Smooth muscle cell of the umbilical artery (primary cell): ENCODE data around the gene ZNF839. TPM values are rescaled to one million over a fixed set of nuclear protein-coding genes. Genes with fewer than 3 reads are reported as not detected.

ENCODE experiments used
- total RNA-seq: library from RNA; depleted of rRNA; stranded (reverse); fragments of >200 nt; gene quantifications from 2 replicates; pipeline ENCODE4 v1.2.3, GENCODE V29; 2014

ZNF839 gene
- 8.0 and 9.0 TPM in 2 replicates for total RNA-seq

DNA sequence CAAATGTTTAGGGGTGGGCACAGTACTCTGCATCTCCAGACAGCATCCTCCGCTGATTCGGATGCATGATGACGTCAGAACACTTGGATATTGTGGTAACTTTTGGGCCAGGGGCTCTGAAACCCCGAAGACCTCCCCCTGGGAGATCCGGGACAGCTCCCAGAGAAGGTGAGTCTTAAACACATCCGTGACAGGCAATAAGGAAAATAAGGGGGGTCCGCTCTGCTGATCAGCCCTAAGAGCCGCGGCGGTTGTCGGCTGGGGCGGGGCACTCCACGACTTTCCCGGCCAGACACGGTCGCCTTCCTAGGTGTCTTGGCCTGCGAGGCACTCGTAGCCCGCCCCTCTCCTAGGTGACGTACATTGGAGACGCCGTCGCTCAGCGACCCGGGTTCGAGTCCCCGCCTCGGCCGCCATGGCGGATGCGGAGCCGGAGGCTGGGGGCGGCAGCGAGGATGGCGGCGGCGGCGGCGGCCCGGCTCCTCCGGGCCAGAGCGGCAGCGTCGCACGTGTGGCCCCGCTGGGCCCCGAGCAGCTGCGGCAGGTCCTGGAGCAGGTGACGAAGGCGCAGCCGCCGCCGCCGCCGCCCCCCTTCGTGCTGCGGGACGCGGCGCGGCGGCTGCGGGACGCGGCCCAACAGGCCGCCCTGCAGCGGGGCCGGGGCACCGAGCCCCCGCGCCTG lies at the start of gene ZNF839:
ZNF839 (plus strand) TSS at position 396 of the 682 bp plus-strand sequence; CDS start at position 416, 20 bp downstream.

DNA sequence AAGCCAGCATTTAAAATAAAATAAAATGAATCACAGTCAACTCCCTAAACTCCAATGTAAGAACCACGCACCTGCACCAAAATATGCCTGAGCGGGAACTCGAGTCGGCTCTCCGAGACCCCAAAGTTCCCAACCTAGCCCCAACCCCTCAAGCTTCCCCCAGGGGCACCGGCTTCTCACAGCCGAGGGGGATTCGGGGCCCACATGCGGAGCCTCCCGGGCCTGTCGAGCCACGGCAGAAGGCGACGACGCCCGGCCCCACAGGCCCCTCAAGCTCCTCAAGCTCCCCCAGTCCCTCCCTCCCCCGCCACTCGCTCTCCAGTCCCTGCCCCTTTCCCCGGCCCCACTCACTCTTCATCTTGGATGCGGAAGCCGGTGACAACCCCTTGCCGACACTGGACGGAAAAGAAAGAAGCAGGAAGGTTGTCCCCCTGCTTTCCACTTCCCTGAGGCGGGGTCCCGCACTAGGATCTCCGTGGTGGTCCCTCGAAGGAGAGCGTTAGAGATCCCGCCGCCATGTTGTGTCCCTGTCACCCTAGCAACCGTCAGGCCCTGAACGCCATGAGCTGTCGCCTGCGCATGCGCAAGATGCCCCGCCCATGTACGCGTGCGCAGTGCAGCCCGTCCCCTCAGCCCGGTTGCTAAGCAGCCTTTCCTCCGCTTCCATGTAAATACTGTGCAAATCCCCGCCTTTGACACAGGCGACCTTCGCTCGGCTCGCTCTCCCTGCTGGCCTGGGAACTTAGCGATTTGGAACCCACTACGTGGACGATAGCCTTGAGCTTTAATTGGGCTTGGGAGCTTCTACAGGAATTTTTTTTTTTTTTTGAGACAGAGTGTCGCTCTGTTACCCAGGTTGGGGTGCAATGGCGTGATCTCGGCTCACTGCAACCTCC lies 14.7 kb upstream of the ZNF839 start, which contains the start of gene MOK:
MOK (minus strand) TSS at position 554 of the 896 bp plus-strand sequence; CDS start at position 358, 196 bp downstream.

DNA sequence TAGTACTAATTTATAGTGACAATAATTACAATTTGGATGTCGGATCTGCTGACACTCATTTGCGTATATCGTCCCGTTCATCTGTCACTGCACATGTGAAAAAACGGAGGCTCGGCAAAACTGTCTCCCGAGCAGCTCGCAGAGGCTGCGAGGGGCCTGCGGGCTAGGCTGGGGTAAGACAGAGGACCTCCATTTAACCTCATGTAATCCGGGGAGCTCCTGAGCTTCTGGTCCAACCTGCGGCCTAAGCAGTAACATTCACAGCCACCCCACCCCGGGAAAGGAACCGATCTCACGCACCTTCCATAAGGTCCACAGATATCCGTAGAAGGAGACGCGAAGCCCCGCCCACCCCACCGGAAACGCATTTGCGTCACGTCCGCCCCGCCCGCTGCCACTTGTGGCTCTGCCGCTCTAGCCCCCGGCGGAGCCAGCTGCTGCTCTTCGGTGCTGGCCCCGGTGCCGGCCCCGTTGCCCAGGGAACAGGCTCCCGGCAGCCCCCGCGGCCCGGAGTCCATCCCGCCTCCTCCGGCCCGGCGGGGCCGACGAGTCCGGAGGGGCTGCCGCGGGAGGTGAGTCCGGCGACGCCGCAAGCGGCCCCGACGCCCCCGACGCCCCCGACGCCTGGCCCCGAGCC lies 43.1 kb downstream of the ZNF839 start, which contains the start of the genes CINP and TECPR2:
CINP (minus strand) TSS at position 346 of the 637 bp plus-strand sequence; CDS start at position 307, 39 bp downstream.
TECPR2 (plus strand) TSS at position 397 of the 637 bp plus-strand sequence. CDS start 13,781 bp downstream, outside the sequence.

Other genes with a start within 250 kb of the ZNF839 start
- 823 and 907 TPM in 2 replicates for gene HSP90AA1, start 232.7 kb upstream of the ZNF839 start, total RNA-seq
- gene WDR20, start 179.8 kb upstream of the ZNF839 start, total RNA-seq, result 9.8 and 17.3 TPM in 2 replicates
- 3.9 and 9.0 TPM in 2 replicates for gene MOK, start 14.6 kb upstream of the ZNF839 start, total RNA-seq
- gene CINP, start 43.1 kb downstream of the ZNF839 start, total RNA-seq, result 43.7 and 44.5 TPM in 2 replicates
- 14.6 and 28.5 TPM in 2 replicates for gene TECPR2, start 43.2 kb downstream of the ZNF839 start, total RNA-seq
- gene ANKRD9, start 190.0 kb downstream of the ZNF839 start, total RNA-seq, result 19.6 and 25.1 TPM in 2 replicates